GM23338 (cell line): Measurements from ENCODE around the gene COTL1. TPM values are rescaled to one million over a fixed set of nuclear protein-coding genes. Genes with fewer than 3 reads are reported as not detected.

ENCODE experiments used
- ATAC-seq: fragments of 200-7000 bp; cut with Tn5 transposase; 3 replicates; pipeline ENCODE4 v1.9.1; 2020
- DNase-seq: peaks from one replicate; pipeline ENCODE4 v3.0.0-alpha.2; 2015; ENCODE audit warnings: low spot score
- H2AFZ ChIP-seq: fragments of 200-600 bp; sonication (generic); 2 replicates; pipeline ENCODE4 v1.8.0; 2016; ENCODE audit warnings: antibody characterized with exemption, mild to moderate bottlenecking, moderate library complexity
- H3F3A ChIP-seq: fragments of 200-600 bp; sonication (generic); replicated peaks from 2 replicates; pipeline ENCODE4 v1.8.0; 2017; ENCODE audit warnings: antibody characterized with exemption, mixed run types, low read depth
- H3K27ac ChIP-seq: fragments of 200-600 bp; sonication (generic); 2 replicates; pipeline ENCODE4 v1.6.1; 2016; ENCODE audit warnings: low read depth
- H3K27me3 ChIP-seq: fragments of 200-600 bp; sonication (generic); 2 replicates; pipeline ENCODE4 v1.8.0; 2016; ENCODE audit warnings: mild to moderate bottlenecking, mixed run types, moderate library complexity; ENCODE audit not compliant: insufficient read depth
- H3K36me3 ChIP-seq: fragments of 200-600 bp; sonication (generic); 2 replicates; pipeline ENCODE4 v1.8.0; 2016; ENCODE audit warnings: mild to moderate bottlenecking; ENCODE audit not compliant: insufficient read depth
- H3K4me1 ChIP-seq: fragments of 200-600 bp; sonication (generic); 2 replicates; pipeline ENCODE4 v1.8.0; 2016; ENCODE audit warnings: mild to moderate bottlenecking, moderate library complexity; ENCODE audit not compliant: insufficient read depth
- H3K4me2 ChIP-seq: fragments of 200-600 bp; sonication (generic); 2 replicates; pipeline ENCODE4 v1.7.1; 2017; ENCODE audit warnings: mixed run types
- H3K4me3 ChIP-seq: fragments of 200-600 bp; sonication (generic); 2 replicates; pipeline ENCODE4 v1.6.1; 2016; ENCODE audit warnings: mixed run types
- H3K79me2 ChIP-seq: fragments of 200-600 bp; sonication (generic); replicated peaks from 2 replicates; pipeline ENCODE4 v1.8.0; 2017; ENCODE audit warnings: mild to moderate bottlenecking; ENCODE audit not compliant: insufficient read depth
- H3K9me2 ChIP-seq: fragments of 200-600 bp; sonication (generic); 2 replicates; pipeline ENCODE4 v1.8.0; 2017; ENCODE audit not compliant: insufficient read depth
- H4K20me1 ChIP-seq: fragments of 200-600 bp; sonication (generic); replicated peaks from 2 replicates; pipeline ENCODE4 v1.8.0; 2017; ENCODE audit warnings: mild to moderate bottlenecking; ENCODE audit not compliant: insufficient read depth
- H3K27ac Mint-ChIP-seq: 2 replicates; pipeline ENCODE4 v1.8.0; 2020; ENCODE audit warnings: inconsistent platforms, mild to moderate bottlenecking, moderate library complexity, mixed read lengths
- H3K27me3 Mint-ChIP-seq: 3 replicates; pipeline ENCODE4 v1.8.0; 2022; ENCODE audit warnings: low read depth, mild to moderate bottlenecking, moderate library complexity, mixed read lengths, inconsistent platforms; ENCODE audit not compliant: insufficient read depth, poor library complexity
- H3K36me3 Mint-ChIP-seq: 3 replicates; pipeline ENCODE4 v1.8.0; 2021; ENCODE audit warnings: low read depth, mild to moderate bottlenecking, inconsistent platforms, moderate library complexity, mixed read lengths
- H3K4me1 Mint-ChIP-seq: 3 replicates; pipeline ENCODE4 v1.8.0; 2020; ENCODE audit warnings: mild to moderate bottlenecking, inconsistent platforms, mixed read lengths
- H3K4me3 Mint-ChIP-seq: 3 replicates; pipeline ENCODE4 v1.8.0; 2021; ENCODE audit warnings: moderate library complexity, mild to moderate bottlenecking, inconsistent platforms, mixed read lengths
- H3K9me3 Mint-ChIP-seq: 3 replicates; pipeline ENCODE4 v1.8.0; 2020; ENCODE audit warnings: moderate library complexity, mild to moderate bottlenecking, inconsistent platforms, mixed read lengths
- CREB1 ChIP-seq: fragments of 250-450 bp; sonication (Bioruptor Pico); IDR thresholded peaks from 2 replicates; pipeline ENCODE4 v1.5.0; 2020; ENCODE audit warnings: low read depth, mild to moderate bottlenecking, moderate library complexity
- ETS1 ChIP-seq: IDR thresholded peaks from 2 replicates; pipeline ENCODE4 v1.6.1; 2016; ENCODE audit warnings: antibody characterized with exemption
- EZH2 ChIP-seq: fragments of 200-600 bp; sonication (generic); IDR thresholded peaks from one replicate; pipeline ENCODE4 v1.8.0; 2017; ENCODE audit warnings: antibody characterized with exemption, mild to moderate bottlenecking, low read depth; ENCODE audit not compliant: unreplicated experiment
- EZH2phosphoT487 ChIP-seq: fragments of 200-600 bp; sonication (generic); IDR thresholded peaks from one replicate; pipeline ENCODE4 v1.8.1; 2018; ENCODE audit warnings: antibody characterized with exemption; ENCODE audit not compliant: unreplicated experiment
- NANOG ChIP-seq: IDR thresholded peaks from 2 replicates; pipeline ENCODE4 v1.6.1; 2016; ENCODE audit warnings: antibody characterized with exemption, borderline replicate concordance
- REST ChIP-seq: IDR thresholded peaks from one replicate; pipeline ENCODE4 v1.6.1; 2018; ENCODE audit warnings: antibody characterized with exemption; ENCODE audit not compliant: unreplicated experiment
- STAT1 ChIP-seq: IDR thresholded peaks from one replicate; pipeline ENCODE4 v1.6.1; 2016; ENCODE audit warnings: antibody characterized with exemption; ENCODE audit not compliant: unreplicated experiment
- ZNF114 ChIP-seq: fragments of 250-450 bp; sonication (Bioruptor Pico); IDR thresholded peaks from 2 replicates; pipeline ENCODE4 v1.5.0; 2020; ENCODE audit warnings: mild to moderate bottlenecking, moderate library complexity
- ZNF331 ChIP-seq: fragments of 250-450 bp; sonication (Bioruptor Pico); IDR thresholded peaks from 2 replicates; pipeline ENCODE4 v1.5.0; 2020; ENCODE audit warnings: low read depth, mild to moderate bottlenecking, moderate library complexity
- polyA plus RNA-seq: library from polyadenylated mRNA; unstranded; fragments of >200 nt; fragmentation: Nextera tagmentation; extraction: Ambion mirVana; gene quantifications from 2 replicates; pipeline ENCODE4 v1.2.1, GENCODE V29; 2016
- total RNA-seq: library from RNA; depleted of rRNA; stranded (reverse); fragments of >200 nt; shearing (Covaris generic); gene quantifications from 2 replicates; pipeline ENCODE4 v1.2.3, GENCODE V29; 2014
- TF ChIP-seq, protein P1 (sequence below): fragments of 250-450 bp; sonication (Bioruptor Pico); IDR thresholded peaks from 2 replicates; pipeline ENCODE4 v1.5.0; 2020; ENCODE audit warnings: mild to moderate bottlenecking, moderate library complexity

COTL1 gene
- total and polyA plus RNA-seq, 2 experiments from 2014 or later, result 117 to 166 TPM

- no peak for TF ChIP-seq CREB1 (CRISPR knock-in tag)
These were observed 3.3 kb downstream of the COTL1 start (continued) for GRCh38 chr16:84614623-84614967.

- Mint-ChIP-seq H3K9me3 (no peaks in the 10 kb centered on the region; the same call in 2 of the 3 replicates), H3K4me3 (no peak overlapping the region; the same call in 2 of the 3 replicates), H3K4me1 (peaks cover 37% of the 10 kb centered on the region), H3K27me3 (peaks cover 17% of the 10 kb centered on the region), H3K36me3 (peaks cover 26% of the 10 kb centered on the region), H3K27ac (no peak overlapping the region)
- Histone ChIP-seq H2AFZ (no peak overlapping the region), H3K9me2 (no peaks in the 10 kb centered on the region), H3K4me3 (no peak overlapping the region), H4K20me1 (peaks cover 42% of the 10 kb centered on the region), H3K27me3 (peaks cover 13% of the 10 kb centered on the region), H3K36me3 (no peaks in the 10 kb centered on the region; the same call in 1 of the 2 replicates), H3K79me2 (peaks cover 82% of the 10 kb centered on the region), H3F3A (0 out of 2 replicates have a peak, but pooled peaks cover 5% of the 10 kb centered on the region), H3K4me1 (peaks cover 12% of the 10 kb centered on the region), H3K27ac (peak overlapping the region; percentile 63; the same call in 1 of the 2 replicates), H3K4me2 (no peak overlapping the region)
- TF ChIP-seq ETS1 (no peak), EZH2phosphoT487 (no peak), EZH2 (no peak), ZNF114 (CRISPR knock-in tag) (no peak), STAT1 (no peak), ZNF331 (CRISPR knock-in tag) (no peak), REST (no peak), CREB1 (CRISPR knock-in tag) (no peak), NANOG (no peak)
- TF ChIP-seq, protein P1, sequence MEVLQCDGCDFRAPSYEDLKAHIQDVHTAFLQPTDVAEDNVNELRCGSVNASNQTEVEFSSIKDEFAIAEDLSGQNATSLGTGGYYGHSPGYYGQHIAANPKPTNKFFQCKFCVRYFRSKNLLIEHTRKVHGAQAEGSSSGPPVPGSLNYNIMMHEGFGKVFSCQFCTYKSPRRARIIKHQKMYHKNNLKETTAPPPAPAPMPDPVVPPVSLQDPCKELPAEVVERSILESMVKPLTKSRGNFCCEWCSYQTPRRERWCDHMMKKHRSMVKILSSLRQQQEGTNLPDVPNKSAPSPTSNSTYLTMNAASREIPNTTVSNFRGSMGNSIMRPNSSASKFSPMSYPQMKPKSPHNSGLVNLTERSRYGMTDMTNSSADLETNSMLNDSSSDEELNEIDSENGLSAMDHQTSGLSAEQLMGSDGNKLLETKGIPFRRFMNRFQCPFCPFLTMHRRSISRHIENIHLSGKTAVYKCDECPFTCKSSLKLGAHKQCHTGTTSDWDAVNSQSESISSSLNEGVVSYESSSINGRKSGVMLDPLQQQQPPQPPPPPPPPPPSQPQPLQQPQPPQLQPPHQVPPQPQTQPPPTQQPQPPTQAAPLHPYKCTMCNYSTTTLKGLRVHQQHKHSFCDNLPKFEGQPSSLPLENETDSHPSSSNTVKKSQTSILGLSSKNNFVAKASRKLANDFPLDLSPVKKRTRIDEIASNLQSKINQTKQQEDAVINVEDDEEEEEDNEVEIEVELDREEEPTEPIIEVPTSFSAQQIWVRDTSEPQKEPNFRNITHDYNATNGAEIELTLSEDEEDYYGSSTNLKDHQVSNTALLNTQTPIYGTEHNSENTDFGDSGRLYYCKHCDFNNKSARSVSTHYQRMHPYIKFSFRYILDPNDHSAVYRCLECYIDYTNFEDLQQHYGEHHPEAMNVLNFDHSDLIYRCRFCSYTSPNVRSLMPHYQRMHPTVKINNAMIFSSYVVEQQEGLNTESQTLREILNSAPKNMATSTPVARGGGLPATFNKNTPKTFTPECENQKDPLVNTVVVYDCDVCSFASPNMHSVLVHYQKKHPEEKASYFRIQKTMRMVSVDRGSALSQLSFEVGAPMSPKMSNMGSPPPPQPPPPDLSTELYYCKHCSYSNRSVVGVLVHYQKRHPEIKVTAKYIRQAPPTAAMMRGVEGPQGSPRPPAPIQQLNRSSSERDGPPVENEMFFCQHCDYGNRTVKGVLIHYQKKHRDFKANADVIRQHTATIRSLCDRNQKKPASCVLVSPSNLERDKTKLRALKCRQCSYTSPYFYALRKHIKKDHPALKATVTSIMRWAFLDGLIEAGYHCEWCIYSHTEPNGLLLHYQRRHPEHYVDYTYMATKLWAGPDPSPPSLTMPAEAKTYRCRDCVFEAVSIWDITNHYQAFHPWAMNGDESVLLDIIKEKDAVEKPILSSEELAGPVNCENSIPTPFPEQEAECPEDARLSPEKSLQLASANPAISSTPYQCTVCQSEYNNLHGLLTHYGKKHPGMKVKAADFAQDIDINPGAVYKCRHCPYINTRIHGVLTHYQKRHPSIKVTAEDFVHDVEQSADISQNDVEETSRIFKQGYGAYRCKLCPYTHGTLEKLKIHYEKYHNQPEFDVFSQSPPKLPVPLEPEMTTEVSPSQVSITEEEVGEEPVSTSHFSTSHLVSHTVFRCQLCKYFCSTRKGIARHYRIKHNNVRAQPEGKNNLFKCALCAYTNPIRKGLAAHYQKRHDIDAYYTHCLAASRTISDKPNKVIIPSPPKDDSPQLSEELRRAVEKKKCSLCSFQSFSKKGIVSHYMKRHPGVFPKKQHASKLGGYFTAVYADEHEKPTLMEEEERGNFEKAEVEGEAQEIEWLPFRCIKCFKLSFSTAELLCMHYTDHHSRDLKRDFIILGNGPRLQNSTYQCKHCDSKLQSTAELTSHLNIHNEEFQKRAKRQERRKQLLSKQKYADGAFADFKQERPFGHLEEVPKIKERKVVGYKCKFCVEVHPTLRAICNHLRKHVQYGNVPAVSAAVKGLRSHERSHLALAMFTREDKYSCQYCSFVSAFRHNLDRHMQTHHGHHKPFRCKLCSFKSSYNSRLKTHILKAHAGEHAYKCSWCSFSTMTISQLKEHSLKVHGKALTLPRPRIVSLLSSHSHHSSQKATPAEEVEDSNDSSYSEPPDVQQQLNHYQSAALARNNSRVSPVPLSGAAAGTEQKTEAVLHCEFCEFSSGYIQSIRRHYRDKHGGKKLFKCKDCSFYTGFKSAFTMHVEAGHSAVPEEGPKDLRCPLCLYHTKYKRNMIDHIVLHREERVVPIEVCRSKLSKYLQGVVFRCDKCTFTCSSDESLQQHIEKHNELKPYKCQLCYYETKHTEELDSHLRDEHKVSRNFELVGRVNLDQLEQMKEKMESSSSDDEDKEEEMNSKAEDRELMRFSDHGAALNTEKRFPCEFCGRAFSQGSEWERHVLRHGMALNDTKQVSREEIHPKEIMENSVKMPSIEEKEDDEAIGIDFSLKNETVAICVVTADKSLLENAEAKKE (CRISPR knock-in tag), result no peak
- no peak for ATAC-seq
- no peak for DNase-seq
These were observed 3.8 kb downstream of the COTL1 start for GRCh38 chr16:84614073-84614459.
